Nephron progenitor cell (in vitro differentiated cells): ENCODE measurements around the gene ADGRL3.

Experiments used
- DNase-seq: peaks from one replicate; pipeline ENCODE4 v3.0.0; 2021
- H3K27ac Mint-ChIP-seq: 2 replicates; pipeline ENCODE4 v1.8.0; 2021; ENCODE audit warnings: mild to moderate bottlenecking, moderate library complexity, mixed read lengths
- H3K27me3 Mint-ChIP-seq: 2 replicates; pipeline ENCODE4 v1.8.0; 2021; ENCODE audit warnings: mild to moderate bottlenecking, low read depth, mixed read lengths; ENCODE audit not compliant: poor library complexity
- H3K36me3 Mint-ChIP-seq: 2 replicates; pipeline ENCODE4 v1.8.0; 2021; ENCODE audit warnings: low read depth, mixed read lengths
- H3K4me1 Mint-ChIP-seq: 2 replicates; pipeline ENCODE4 v1.8.0; 2021; ENCODE audit warnings: mixed read lengths
- H3K4me3 Mint-ChIP-seq: 2 replicates; pipeline ENCODE4 v1.8.0; 2021; ENCODE audit warnings: mild to moderate bottlenecking, moderate library complexity, mixed read lengths
- H3K9me3 Mint-ChIP-seq: 2 replicates; pipeline ENCODE4 v1.8.0; 2021; ENCODE audit warnings: mild to moderate bottlenecking, moderate library complexity, mixed read lengths
- TF ChIP-seq, protein P1 (sequence below): fragments of 200-600 bp; sonication (generic); IDR thresholded peaks from 2 replicates; pipeline ENCODE4 v1.5.0; 2021; ENCODE audit warnings: antibody characterized with exemption

The ADGRL3 gene

DNA sequence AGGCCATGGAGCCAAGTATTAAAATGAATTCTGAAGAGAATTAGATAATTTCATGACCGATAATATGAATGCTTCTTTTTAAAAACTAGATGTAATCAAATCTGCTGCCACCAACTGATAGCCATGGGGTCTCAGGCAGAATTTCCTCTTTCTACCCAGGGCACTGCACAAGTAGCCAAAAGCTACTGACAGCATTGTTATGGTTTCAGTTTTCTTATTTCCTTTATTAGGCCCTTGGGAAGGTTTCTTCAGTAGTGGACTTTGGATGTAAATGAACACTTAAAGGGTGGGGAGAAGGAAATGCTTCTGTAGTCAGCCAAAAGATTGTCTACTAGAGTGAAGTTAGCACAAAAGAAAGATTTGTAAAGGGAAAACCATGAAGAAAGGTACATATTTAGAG, 686.0 kb downstream of the ADGRL3 start:
- peaks cover 7% of the 10 kb centered on the region for H3K4me1 Mint-ChIP-seq
- no peak overlapping the region for H3K4me3 Mint-ChIP-seq
- no peaks in the 10 kb centered on the region for H3K27me3 Mint-ChIP-seq
- no peaks in the 10 kb centered on the region for H3K9me3 Mint-ChIP-seq
- H3K27ac Mint-ChIP-seq = no peak overlapping the region
- H3K36me3 Mint-ChIP-seq = no peaks in the 10 kb centered on the region
- DNase-seq = no peak
- TF ChIP-seq, protein P1, sequence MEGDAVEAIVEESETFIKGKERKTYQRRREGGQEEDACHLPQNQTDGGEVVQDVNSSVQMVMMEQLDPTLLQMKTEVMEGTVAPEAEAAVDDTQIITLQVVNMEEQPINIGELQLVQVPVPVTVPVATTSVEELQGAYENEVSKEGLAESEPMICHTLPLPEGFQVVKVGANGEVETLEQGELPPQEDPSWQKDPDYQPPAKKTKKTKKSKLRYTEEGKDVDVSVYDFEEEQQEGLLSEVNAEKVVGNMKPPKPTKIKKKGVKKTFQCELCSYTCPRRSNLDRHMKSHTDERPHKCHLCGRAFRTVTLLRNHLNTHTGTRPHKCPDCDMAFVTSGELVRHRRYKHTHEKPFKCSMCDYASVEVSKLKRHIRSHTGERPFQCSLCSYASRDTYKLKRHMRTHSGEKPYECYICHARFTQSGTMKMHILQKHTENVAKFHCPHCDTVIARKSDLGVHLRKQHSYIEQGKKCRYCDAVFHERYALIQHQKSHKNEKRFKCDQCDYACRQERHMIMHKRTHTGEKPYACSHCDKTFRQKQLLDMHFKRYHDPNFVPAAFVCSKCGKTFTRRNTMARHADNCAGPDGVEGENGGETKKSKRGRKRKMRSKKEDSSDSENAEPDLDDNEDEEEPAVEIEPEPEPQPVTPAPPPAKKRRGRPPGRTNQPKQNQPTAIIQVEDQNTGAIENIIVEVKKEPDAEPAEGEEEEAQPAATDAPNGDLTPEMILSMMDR = no peak

DNA sequence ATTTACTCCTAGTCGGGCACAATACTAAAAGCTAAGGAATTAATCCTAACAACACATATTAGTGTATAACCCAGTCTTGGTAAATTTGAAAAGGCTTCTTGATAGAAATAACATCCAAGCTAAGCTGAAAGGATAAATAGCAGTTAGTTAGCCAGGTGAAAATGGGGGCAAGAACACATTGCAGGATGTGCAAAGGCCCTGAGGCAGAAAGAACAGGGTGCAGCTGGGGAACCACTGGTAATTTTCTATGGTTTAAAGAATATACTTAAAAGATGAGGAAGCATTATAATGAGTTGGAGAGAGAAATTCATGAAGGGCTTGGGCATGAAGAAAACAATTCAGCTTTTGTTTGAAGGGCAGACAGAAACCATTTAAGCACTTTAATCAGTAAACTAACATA, 689.0 kb downstream of the ADGRL3 start:
- H3K27me3 Mint-ChIP-seq = no peaks in the 10 kb centered on the region
- H3K4me3 Mint-ChIP-seq = no peak overlapping the region

DNA sequence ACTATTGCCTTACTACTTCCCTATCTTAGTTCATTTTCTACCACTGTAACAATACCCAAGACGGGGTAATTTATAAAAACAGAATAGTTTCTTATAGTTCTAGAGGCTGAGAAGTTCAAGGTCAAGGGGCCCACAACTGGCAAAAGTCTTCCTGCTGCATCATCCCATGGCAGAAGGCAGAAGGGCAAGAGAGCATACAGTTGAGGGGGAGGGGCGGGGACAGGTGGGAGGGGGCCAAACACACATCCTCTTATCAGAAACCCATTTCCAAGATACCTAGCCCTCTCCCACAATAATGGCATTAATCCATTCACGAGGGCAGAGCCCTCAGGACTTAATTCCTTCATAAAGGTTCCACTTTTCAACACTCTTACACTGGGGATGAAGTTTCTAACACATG, 690.2 kb downstream of the ADGRL3 start:
- H3K4me3 Mint-ChIP-seq = no peak overlapping the region
- no peaks in the 10 kb centered on the region for H3K27me3 Mint-ChIP-seq
- H3K36me3 Mint-ChIP-seq = no peaks in the 10 kb centered on the region
- H3K9me3 Mint-ChIP-seq = no peaks in the 10 kb centered on the region
- no peak overlapping the region for H3K27ac Mint-ChIP-seq
- TF ChIP-seq, protein P1 = no peak
- H3K4me1 Mint-ChIP-seq = peaks cover 7% of the 10 kb centered on the region
- DNase-seq = no peak

More for the DNA sequence above, 689.0 kb downstream of the ADGRL3 start:
- Mint-ChIP-seq H3K4me1 (peaks cover 7% of the 10 kb centered on the region), H3K27ac (no peak overlapping the region), H3K36me3 (no peaks in the 10 kb centered on the region), H3K9me3 (no peaks in the 10 kb centered on the region)
- TF ChIP-seq, protein P1 = no peak
- no peak for DNase-seq

DNA sequence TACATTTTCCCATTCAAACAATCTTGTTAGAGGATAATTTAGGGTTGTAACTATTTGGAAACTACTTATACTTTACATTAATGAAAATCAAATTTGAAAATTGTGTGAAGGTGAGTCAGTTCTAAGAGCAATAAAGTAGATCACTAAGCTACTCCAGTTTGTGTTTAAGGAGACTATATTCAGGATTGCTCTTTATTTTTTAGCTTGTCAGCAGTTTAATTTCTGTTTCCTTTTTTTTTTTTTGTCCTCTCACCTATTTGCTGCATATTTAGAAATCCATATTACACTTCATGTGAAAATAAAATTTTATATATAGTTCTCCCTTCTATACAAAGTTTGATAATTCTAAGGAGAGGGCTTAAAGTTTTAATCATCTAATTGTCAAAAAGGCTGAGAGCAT, 691.8 kb downstream of the ADGRL3 start:
- Mint-ChIP-seq H3K4me1 (peaks cover 7% of the 10 kb centered on the region), H3K36me3 (no peaks in the 10 kb centered on the region), H3K9me3 (no peaks in the 10 kb centered on the region), H3K27ac (no peak overlapping the region), H3K27me3 (no peaks in the 10 kb centered on the region), H3K4me3 (no peak overlapping the region)
- TF ChIP-seq, protein P1 = no peak
- no peak for DNase-seq

DNA sequence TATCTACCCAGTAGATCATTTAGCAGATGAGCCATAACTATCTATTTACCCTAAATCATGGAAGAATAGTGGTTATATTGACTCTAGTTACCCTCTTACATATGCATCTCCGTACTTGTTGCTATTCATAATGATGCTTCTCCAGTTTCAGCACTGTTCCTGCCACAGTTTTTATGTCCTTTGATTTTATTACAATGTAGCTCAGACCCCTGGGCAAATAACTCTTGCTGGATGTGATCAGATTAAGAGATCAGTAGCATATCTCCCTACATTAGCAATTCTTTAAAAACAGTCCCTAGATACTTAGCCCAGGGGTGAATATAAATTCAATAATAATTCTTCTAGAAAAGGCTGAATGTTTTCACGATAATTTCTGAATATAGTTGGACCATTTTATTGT, 696.5 kb downstream of the ADGRL3 start:
- Mint-ChIP-seq H3K4me1 (peaks cover 16% of the 10 kb centered on the region), H3K36me3 (peaks cover 5% of the 10 kb centered on the region), H3K4me3 (no peak overlapping the region), H3K27me3 (peaks cover 4% of the 10 kb centered on the region), H3K27ac (peak overlapping the region; percentile 37), H3K9me3 (no peaks in the 10 kb centered on the region)
- TF ChIP-seq, protein P1 = no peak
- DNase-seq = no peak

DNA sequence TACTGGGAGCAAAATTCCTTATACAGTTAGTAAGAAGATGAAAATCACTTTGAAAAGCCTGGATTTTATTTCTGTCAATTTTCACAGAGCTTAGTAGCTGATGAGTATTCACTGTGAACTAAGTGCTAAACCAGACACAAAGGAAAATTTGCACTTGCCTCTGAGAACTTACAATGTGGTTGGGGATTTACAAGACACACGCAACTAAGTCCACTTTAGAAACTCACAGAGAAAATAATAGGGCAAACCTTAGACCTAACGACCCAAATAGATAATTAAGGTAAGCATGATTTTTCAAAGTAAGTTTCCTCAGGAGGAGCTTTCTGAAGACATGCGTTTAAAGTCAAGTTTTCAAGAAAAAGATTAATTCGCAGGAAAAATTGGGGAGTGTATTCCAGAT, 708.9 kb downstream of the ADGRL3 start:
- Mint-ChIP-seq H3K4me1 (peaks cover 7% of the 10 kb centered on the region), H3K9me3 (no peaks in the 10 kb centered on the region), H3K4me3 (no peak overlapping the region), H3K27me3 (no peaks in the 10 kb centered on the region), H3K36me3 (no peaks in the 10 kb centered on the region), H3K27ac (peak overlapping the region; percentile 53)
- TF ChIP-seq, protein P1 = no peak
- no peak for DNase-seq
